GM19193 (cell line): ENCODE results near the gene TAAR5.

Experiments
- POLR2A ChIP-seq: IDR thresholded peaks from 4 replicates; pipeline ENCODE4 v1.6.1; 2011; ENCODE audit not compliant: insufficient read depth, insufficient read length; ENCODE audit errors: extremely low read depth

The TAAR5 gene, protein sequence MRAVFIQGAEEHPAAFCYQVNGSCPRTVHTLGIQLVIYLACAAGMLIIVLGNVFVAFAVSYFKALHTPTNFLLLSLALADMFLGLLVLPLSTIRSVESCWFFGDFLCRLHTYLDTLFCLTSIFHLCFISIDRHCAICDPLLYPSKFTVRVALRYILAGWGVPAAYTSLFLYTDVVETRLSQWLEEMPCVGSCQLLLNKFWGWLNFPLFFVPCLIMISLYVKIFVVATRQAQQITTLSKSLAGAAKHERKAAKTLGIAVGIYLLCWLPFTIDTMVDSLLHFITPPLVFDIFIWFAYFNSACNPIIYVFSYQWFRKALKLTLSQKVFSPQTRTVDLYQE

DNA sequence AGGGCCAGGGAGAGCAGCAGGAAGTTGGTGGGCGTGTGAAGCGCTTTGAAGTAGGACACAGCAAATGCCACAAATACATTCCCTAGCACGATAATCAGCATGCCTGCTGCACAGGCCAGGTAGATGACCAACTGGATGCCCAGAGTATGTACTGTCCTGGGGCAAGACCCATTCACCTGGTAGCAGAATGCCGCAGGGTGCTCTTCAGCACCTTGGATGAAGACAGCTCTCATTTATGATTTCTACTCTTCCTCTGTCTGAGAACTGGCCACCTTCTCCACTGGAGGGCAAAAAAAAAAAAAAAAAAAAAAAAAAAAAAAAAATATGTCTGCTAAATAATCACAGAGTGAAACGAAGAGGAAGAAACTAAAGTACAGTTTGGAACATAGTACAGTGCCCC lies at the start of gene TAAR5:
TSS of gene TAAR5 (minus strand) at position 288 of the 400 bp plus-strand sequence. CDS start at position 233, 55 bp downstream.
- no peak for TF ChIP-seq POLR2A

DNA sequence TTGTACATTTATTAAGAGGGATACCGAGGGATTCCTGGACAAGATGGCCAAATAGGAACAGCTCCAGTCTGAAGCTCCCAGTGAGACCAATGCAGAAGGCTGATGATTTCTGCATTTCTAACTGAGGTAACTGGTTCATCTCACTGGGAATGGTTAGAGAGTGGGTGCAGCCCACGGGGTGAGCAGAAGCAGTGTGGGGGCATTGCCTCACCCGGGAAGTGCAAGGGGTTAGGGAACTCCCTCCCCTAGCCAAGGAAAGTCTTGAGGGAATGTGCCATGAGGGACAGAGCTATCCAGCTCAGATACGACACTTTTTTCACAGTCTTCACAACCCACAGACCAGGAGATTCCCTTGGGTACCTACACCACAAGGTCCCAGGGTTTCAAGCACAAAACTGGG lies 45.3 kb upstream of the TAAR5 start:
- TF ChIP-seq POLR2A = no peak

DNA sequence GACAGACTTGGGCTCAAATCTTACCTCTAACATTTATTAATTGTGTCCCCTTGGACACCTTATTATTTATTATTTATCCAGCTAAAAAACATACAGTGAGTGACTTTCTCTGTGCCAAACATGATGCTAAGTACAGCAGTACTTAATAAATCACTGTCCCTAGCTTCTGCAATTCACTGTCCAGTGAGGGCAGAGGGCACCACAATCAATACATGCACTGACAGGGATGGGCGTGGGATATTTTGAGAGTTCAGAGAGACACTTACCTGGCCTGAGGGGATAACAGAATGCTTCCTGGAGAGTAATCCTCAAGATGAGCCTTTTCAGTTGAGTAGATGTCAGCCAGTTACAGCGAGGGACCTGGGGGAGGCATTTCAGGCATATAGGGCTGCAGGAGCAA lies 43.8 kb upstream of the TAAR5 start:
- no peak for TF ChIP-seq POLR2A

DNA sequence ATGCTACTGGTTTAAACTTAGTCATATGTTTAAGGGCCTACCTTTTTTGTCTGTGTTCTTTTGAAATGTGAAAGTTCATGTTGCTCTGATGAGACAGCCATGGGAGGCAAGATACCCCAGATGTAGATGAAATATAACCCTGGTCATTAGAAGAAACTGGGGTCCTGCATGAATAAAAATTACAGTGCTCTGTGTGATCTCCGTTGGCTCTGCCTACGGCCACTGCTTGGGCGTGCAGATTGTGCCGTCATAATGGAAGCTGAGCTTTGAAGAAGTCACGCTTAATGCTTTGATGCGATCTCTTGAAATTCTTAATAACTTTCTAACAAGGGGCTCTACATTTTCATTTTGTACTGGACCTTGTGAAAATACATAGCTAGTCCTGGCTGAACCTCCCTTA lies 34.6 kb upstream of the TAAR5 start, which contains the start of gene TAAR2:
TSS of gene TAAR2 (minus strand) at position 101 of the 400 bp plus-strand sequence. CDS start at position 101, 0 bp downstream.
- no peak for TF ChIP-seq POLR2A

DNA sequence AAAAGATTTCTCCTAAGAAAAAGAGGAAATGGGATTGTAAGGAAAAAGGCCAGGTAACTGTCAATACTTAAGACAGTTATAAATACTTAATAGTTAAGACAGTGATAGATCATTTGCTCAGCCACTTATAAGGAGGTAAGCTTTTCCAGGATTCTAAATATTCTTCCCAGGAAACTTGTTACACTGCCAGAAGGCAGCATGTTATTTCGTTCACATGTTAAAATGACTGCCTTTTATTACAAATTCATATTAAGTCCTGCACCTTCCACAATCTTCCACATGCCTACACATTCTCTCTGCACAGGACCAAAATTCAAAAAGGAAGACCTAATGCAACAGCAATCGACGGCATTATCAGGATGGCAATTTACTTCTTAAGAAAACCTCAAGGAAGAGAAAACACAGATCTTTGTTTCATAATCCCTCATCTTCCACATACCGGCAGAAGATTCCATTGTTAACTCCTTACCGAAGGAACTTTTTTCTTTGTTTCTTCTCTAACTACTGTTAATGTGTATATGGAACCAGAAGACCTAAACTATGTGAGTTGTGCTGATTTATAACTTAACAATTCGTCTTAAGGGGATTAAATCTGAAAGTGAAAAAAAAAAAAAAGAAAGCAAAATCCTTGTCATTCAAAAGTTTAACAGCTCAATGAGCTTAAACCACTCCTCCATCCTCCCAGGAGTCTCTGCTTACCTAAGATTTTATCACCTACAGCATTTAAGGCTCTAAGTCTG lies 33.7 kb upstream of the TAAR5 start:
- no peak for TF ChIP-seq POLR2A

DNA sequence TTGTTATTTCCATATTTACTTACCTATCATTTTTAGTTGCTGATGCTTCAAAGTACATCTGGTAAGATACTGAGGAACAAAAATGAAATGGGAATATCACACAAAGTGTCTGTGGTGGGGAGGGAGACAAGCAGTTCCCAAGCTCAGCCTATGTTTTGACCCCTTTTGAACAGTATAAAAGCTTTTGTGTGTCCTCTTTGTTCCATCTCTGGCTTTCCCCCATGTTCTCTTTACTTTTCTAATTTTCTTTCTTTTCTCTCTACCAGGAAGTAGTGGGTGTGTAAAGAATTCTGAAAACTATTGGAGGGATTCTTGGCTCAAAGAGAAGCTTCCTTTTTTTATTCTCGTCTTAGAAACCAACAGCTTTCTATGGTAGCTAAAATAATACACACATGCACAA lies 27.1 kb upstream of the TAAR5 start:
- TF ChIP-seq POLR2A = no peak

DNA sequence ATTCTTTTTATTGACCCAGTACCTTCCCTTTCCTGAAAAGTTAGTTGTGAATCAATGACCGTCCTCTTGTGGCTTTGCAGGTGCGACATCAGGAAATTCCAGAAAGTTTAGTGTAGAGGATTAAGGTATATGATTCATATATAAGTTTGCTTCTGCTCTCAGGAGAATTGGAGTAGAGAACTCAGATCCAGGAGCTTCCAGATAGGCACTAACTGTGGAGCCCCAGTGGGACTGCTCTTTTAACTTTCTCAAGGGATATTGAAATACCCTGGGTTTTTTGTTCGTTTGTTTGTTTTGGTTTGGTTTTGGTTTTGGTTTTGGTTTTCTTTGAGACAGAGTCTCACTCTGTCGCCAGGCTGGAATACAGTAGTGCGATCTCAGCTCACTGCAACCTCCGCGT lies 25.0 kb upstream of the TAAR5 start:
- no peak for TF ChIP-seq POLR2A

DNA sequence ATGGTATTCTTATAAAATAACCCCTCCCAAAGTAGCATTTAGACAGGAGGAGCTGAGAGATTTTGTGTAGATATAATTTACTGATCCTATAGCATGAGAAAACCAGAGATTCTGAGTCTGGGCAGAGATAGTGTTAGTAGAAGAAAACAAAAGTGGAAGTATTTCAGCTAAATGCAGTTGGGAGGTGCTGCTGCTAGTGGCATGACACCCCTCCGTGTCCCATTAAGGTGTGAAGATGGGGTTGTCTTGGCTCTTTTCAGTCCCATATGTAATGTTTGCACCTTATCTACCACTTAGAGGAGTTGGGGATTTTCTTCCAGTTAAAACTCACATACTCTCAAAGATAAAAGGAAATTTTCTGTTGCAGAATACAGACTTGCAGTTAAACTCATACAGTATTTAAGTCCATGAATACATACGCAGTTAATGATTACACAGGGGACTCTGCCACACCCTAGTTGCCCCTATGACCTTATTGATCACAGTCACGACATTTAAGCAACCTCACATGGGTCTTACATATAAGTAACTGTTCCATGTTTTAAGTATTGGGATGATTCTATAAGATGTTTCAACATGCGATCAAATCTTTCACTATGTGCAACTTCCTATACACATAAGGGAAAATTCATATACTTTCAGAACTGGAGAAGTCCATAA lies 23.0 kb upstream of the TAAR5 start:
- no peak for TF ChIP-seq POLR2A

DNA sequence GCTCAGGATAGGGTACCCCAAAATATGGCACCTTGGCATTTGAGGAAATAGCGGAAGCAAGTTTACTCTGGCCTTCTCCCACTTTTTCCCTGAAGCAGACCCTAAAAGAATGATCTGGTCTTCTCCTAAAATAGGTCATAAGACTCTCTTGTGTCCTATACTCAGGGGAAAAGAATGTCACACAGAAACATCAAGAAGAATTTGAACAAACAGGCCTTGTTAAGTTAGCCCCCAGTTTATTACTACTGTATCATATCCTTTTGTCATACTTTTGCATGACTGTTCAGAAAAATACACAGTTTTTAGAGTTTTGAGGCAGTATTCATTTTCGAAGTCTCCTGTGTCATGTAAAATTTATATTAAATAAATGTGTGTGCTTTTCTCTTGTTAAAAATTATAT lies 22.1 kb upstream of the TAAR5 start:
- TF ChIP-seq POLR2A = no peak

DNA sequence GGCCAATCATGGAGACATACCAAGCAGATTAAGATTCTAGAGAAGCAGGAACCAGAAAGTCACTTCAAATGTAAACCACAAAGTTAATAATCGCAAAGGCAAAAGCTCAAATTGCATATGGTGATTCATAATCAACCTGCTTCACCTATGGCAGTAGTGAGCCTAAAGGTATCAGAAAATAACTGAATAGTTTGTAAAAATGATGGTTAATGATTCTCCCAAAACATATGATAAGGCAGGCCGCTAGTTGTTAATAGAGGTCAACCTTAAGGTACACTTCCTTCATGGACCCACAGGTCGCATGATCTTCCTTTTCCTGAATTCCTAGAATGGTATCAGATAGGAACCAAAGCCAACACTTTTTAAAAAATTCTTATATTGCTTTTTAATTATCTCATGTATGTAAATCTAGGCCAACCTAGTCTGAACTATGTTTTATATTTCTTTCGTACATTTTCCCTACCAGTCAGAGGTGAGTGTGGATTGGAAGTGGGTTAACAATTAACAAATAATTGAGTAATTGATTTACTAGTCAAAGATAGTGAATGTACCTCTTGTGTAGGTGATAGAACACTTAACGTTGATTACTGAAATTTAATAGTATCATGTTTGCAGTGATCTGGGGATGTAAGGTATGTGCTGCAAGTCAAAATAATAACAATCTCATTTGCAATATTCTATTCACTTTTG lies 18.1 kb upstream of the TAAR5 start:
- no peak for TF ChIP-seq POLR2A

DNA sequence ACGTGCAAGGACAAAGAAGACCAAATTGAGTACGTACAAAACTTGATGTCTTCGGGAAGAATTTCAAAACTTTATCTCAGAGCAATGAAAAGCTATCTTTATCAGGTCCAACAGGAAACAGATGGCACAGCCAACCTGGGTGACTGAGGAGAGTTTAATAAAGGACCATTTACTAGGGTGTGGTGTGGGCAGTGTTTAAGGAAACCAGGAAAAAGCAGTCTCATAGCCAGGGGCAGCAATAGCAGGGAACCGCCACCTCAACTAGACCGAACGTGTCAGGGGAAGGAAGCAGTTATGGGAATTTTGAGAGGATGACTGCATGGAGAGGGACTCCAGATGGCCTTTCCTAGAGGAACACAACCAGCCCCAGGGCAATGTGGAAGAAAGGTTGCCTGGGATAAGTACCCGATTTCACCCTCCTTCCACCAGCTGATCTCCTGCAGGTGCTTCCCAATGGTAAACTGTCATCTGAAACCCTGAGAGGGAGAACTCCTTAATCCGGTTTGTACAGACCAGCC lies 15.2 kb upstream of the TAAR5 start:
- TF ChIP-seq POLR2A = no peak

DNA sequence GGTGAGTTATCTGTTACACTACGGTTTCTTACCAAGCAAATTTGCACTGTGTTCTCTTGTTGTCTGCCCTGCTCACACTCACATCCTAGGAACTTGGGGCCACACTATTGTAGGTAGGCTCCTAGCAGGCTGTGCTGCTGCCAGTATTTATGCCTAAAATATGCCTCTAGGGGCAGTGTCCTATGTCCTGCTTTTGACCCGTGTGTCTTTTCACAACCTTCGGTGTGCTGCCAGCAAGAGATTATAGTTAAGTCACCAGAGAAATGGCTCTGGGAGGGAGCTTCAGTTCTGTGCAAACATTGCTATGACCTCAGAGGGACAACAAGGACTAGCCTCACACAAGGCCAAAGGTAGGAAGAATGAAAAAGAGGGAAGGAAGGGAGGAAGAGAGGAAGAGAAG lies 8.9 kb upstream of the TAAR5 start:
- TF ChIP-seq POLR2A = no peak

DNA sequence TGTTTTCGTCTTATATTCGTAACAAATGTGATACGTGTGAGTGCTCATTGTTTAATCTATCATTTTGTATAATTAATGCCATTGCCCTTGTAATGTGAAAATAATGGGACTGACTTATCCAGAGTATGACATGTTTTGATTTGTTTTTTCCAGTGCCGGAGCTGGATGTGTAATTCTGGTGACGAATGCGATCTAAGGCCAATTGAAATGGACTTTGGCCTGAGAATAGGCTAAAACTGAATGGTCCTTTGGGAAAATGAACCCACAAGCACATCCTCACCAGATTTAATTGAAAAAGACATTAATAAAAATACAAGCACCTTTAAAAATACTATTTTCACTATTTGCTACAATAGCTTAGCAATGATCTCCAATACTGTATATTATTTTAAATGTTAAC lies 6.7 kb upstream of the TAAR5 start:
- no peak for TF ChIP-seq POLR2A

DNA sequence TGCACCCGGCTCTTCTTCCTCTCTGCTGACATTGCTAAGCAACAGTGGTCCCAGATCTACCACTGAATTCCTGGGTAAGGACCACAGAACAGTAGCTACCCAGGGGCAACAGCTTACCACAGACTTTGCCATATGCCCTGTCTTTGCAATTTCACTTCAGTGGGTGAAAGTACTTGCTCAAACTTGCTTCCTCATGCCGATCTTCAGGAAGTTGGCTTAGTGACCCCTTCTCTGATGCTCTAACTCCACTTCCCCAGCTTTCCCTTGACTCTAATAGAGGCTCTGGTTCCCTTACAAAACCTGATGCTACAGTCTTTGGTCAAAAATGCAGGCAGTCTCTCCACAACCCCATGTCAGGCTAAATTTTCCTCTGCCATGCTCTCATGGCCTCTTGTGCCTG lies 3.3 kb upstream of the TAAR5 start:
- no peak for TF ChIP-seq POLR2A

DNA sequence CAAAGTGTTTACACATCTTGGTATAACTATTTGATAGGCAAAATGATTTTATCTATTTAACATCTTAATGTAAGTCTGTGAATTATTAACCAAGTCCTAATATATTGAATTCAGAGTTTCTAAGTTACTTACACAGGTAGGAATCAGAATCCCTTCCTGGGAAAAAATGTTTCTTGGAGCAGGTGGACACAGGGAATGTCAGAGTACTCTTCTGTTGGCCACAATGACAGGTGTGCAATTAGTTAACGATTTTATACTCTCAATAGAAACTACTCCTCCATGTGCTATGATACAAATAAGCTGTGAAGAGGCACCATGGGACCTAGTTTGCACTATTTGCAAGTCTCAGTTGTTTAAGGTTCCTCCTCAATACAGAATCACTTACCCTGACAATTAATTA lies 821 bp upstream of the TAAR5 start:
- no peak for TF ChIP-seq POLR2A
